ENCODE results near the gene PCDHA10.
A peak's percentile ranks its signal among the peaks of the same experiment; 100 is the strongest.

- TF ChIP-seq POLR2AphosphoS2 (conservative IDR thresholded peaks at IDR 0.05; ENCODE audit: low read length) (no peak), CTCF (IDR thresholded peaks at IDR 0.05) (peak; percentile 32; the same call in 2 of the 3 replicates), BCL3 (IDR thresholded peaks at IDR 0.05) (no peak), HMGXB4 (CRISPR knock-in tag; IDR thresholded peaks at IDR 0.05; ENCODE audit: borderline replicate concordance) (no peak), RAD21 (conservative IDR thresholded peaks at IDR 0.05 in 1 of 2, IDR thresholded peaks at IDR 0.05 in 1 of 2) (peak; percentile 35 to 60; a peak in 4 of 5 replicates), JUN (IDR thresholded peaks at IDR 0.05) (no peak), POLR2A (IDR thresholded peaks at IDR 0.05; ENCODE audit: low read length) (no peak), MYC (IDR thresholded peaks at IDR 0.05; ENCODE audit: borderline replicate concordance, low read length) (no peak), CEBPB (IDR thresholded peaks at IDR 0.05) (no peak), ZFP36 (IDR thresholded peaks at IDR 0.05; ENCODE audit: borderline replicate concordance, partially characterized antibody) (no peak), ZSCAN20 (CRISPR knock-in tag; IDR thresholded peaks at IDR 0.05) (no peak), SREBF2 (IDR thresholded peaks at IDR 0.05) (no peak), CHD2 (IDR thresholded peaks at IDR 0.05; ENCODE audit: low read length, partially characterized antibody) (no peak)
- TF ChIP-seq, protein P1, sequence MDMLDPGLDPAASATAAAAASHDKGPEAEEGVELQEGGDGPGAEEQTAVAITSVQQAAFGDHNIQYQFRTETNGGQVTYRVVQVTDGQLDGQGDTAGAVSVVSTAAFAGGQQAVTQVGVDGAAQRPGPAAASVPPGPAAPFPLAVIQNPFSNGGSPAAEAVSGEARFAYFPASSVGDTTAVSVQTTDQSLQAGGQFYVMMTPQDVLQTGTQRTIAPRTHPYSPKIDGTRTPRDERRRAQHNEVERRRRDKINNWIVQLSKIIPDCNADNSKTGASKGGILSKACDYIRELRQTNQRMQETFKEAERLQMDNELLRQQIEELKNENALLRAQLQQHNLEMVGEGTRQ (IDR thresholded peaks at IDR 0.05): no peak
Observed at GRCh38 chr5:140882591-140882899, 26.8 kb downstream of the PCDHA10 start.
